Omental fat pad (tissue), 4 donors: ENCODE measurements around the gene VAV2. TPM values are rescaled to one million over a fixed set of nuclear protein-coding genes. Genes with fewer than 3 reads are reported as not detected.

Source experiments
- ATAC-seq: fragments of 150-250 bp; one replicate; pipeline ENCODE4 v1.9.1; 2016; ENCODE audit warnings: mild to moderate bottlenecking, moderate library complexity; ENCODE audit not compliant: low FRiP score
- DNase-seq: peaks from one replicate; pipeline ENCODE4 v3.0.0-alpha.2; 2019; ENCODE audit warnings: low spot score
- CTCF ChIP-seq, 3 donors: fragments of 450-650 bp; IDR thresholded peaks; one replicate each; pipeline ENCODE4 v1.5.1; 2016 to 2017; ENCODE audit warnings: antibody characterized with exemption in 3 of 3, mild to moderate bottlenecking in 3 of 3, moderate library complexity in 2 of 3
- total RNA-seq, 4 donors: library from RNA; depleted of rRNA; stranded (reverse); fragments of >200 nt; gene quantifications; one replicate each; pipeline ENCODE4 v1.1.0, GENCODE V29; 2016

The VAV2 gene
- total RNA-seq, 4 donors from 2014 or later: 4.0 to 10.9 (median 6.2) TPM

DNA sequence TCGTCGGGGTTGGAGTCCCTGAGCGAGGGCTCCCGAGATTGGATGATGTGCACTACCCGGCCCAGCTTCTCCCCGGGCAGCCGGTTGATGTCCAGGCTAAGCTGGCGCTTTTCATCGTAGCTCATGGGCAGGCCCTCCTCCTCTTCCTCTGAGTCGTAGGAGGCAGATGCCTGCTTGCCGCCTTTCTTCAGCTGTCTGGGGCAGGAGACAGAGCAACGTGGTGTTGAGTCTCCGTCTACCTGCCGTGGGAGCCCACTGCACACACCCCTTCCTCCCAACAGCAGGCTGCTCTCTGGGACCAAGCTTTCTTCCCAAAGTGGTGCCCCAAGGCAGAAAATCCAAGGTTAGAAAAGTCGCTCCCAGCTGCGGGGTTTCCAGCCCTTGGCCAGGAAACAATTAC is 44.0 kb upstream of the VAV2 start:
- no peak for TF ChIP-seq CTCF (IDR thresholded peaks at IDR 0.05)
- no peak for ATAC-seq
- no peak for DNase-seq

GRCh38 chr9:134035041-134036039 is 43.2 kb upstream of the VAV2 start:
- DNase-seq (no peak), ATAC-seq (no peak)

DNA sequence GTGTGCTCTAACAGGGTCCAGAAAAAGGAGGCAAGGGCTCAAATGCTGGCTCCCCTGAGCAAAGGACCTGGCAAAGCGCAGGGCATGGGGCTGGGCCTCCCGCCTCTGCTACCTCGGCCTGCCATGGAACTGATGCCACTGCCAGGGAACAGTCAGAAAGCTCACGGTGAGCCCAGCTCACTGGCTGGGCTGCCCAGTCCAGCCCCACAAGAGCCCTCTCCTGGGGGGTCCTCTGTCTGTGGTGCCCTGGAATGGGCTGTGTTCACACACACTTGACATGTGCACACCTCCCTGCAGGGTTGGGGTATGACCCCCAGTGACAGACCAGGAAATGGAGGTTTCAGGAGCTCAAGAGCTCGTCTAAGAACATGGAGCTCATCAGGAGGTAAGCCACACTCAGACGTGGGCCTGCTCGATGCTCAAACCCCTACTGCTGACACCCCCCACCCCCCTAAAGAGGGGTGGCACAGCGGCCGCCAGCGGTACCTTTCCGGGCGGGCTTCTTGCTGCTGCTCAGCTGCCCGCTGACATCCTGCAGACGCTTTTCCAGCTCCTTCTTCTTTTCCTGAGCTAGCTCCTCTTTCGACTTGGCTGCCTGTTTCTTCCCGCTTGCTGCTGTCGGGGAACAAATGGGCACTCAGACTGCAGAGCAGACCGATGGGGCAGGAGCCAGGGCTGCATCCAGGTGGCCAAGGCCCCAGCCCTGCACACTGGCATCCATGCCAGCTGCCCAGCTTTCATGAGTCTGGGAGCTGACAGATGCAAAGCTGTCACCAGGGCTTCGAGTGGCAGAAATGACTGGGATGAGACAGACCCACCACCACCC is 42.3 kb upstream of the VAV2 start:
- ATAC-seq: no peak
- DNase-seq: no peak
- no peak for TF ChIP-seq CTCF (IDR thresholded peaks at IDR 0.05)

More at GRCh38 chr9:134035041-134036039, 43.2 kb upstream of the VAV2 start:
- TF ChIP-seq CTCF (IDR thresholded peaks at IDR 0.05): no peak

- no peak for DNase-seq
- no peak for ATAC-seq
- TF ChIP-seq CTCF (IDR thresholded peaks at IDR 0.05): no peak
Observed at GRCh38 chr9:134033516-134034214, 41.5 kb upstream of the VAV2 start.

GRCh38 chr9:134032456-134033222 is 40.5 kb upstream of the VAV2 start:
- TF ChIP-seq CTCF (IDR thresholded peaks at IDR 0.05): no peak
- DNase-seq: no peak

GRCh38 chr9:134031783-134032182 is 39.7 kb upstream of the VAV2 start:
- no peak for TF ChIP-seq CTCF (IDR thresholded peaks at IDR 0.05)
- no peak for ATAC-seq
- no peak for DNase-seq

More at GRCh38 chr9:134032456-134033222, 40.5 kb upstream of the VAV2 start:
- ATAC-seq: no peak
